Keratinocyte (primary cell): ENCODE data around the gene A2M. TPM values are rescaled to one million over a fixed set of nuclear protein-coding genes. Genes with fewer than 3 reads are reported as not detected.

Experiments
- DNase-seq: peaks from one replicate; pipeline ENCODE4 v3.0.0-alpha.2; 2011; ENCODE audit warnings: low read depth, missing footprints, low spot score
- FAIRE-seq: peaks from 2 replicates; lab custom pipeline; 2011; peaks lifted over from hg19 to GRCh38; lab: Jason Lieb, UNC
- H2AFZ ChIP-seq: 2 replicates; pipeline ENCODE4 v1.6.0; 2012; ENCODE audit warnings: low read length, control low read depth, inconsistent platforms; ENCODE audit not compliant: control insufficient read depth
- H3K27ac ChIP-seq: 2 replicates; pipeline ENCODE4 v1.5.1; 2011; ENCODE audit warnings: low read length; ENCODE audit not compliant: control insufficient read depth, insufficient read depth
- H3K27me3 ChIP-seq: 3 replicates; pipeline ENCODE4 v1.6.0; 2011; ENCODE audit warnings: low read length; ENCODE audit not compliant: control insufficient read depth, insufficient read depth; ENCODE audit errors: extremely low read depth
- H3K36me3 ChIP-seq, 2 experiments: 2 replicates in 1 of 2; 3 replicates in 1 of 2; pipeline ENCODE4 v1.5.1; 2011; ENCODE audit warnings: low read length in 2 of 2, mild to moderate bottlenecking in 1 of 2; ENCODE audit not compliant: control insufficient read depth in 2 of 2, insufficient read depth in 2 of 2; ENCODE audit errors: extremely low read depth in 1 of 2
- H3K4me1 ChIP-seq: 3 replicates; pipeline ENCODE4 v1.5.1; 2011; ENCODE audit warnings: low read length; ENCODE audit not compliant: control insufficient read depth, insufficient read depth; ENCODE audit errors: extremely low read depth
- H3K4me2 ChIP-seq: 3 replicates; pipeline ENCODE4 v1.6.0; 2011; ENCODE audit warnings: low read depth, low read length; ENCODE audit not compliant: control insufficient read depth, insufficient read depth; ENCODE audit errors: extremely low read depth
- H3K4me3 ChIP-seq, 3 experiments: fragments of 200-600 bp in 1 of 3; sonication (generic) in 1 of 3; 2 replicates in 2 of 3; 3 replicates in 1 of 3; pipeline ENCODE4 v1.5.1; 2011 to 2016; ENCODE audit warnings: low read length in 3 of 3, mild to moderate bottlenecking in 3 of 3, control low read depth in 2 of 3, inconsistent platforms in 1 of 3, low read depth in 1 of 3, mixed read lengths in 1 of 3, mixed run types in 1 of 3, moderate library complexity in 1 of 3; ENCODE audit not compliant: control insufficient read depth in 2 of 3, insufficient read depth in 2 of 3; ENCODE audit errors: extremely low read depth in 1 of 3
- H3K79me2 ChIP-seq: 2 replicates; pipeline ENCODE4 v1.6.0; 2012; ENCODE audit warnings: low read length; ENCODE audit not compliant: control insufficient read depth, insufficient read depth
- H3K9ac ChIP-seq: 3 replicates; pipeline ENCODE4 v1.6.0; 2011; ENCODE audit warnings: low read length; ENCODE audit not compliant: control insufficient read depth, insufficient read depth; ENCODE audit errors: extremely low read depth
- H3K9me1 ChIP-seq: 3 replicates; pipeline ENCODE4 v1.6.0; 2011; ENCODE audit warnings: low read length; ENCODE audit not compliant: control insufficient read depth, insufficient read depth; ENCODE audit errors: extremely low read depth
- H3K9me3 ChIP-seq: 2 replicates; pipeline ENCODE4 v1.5.1; 2012; ENCODE audit warnings: low read depth, low read length; ENCODE audit not compliant: control insufficient read depth
- H4K20me1 ChIP-seq: 3 replicates; pipeline ENCODE4 v1.6.0; 2011; ENCODE audit warnings: low read length; ENCODE audit not compliant: control insufficient read depth, insufficient read depth; ENCODE audit errors: extremely low read depth
- CTCF ChIP-seq, 3 experiments: IDR thresholded peaks in 1 of 3; conservative IDR thresholded peaks in 1 of 3; optimal IDR thresholded peaks in 1 of 3; 2 replicates in 2 of 3; 3 replicates in 1 of 3; pipeline versions ENCODE3 to v1.5.1; 2011; ENCODE audit warnings: low read length in 3 of 3, mild to moderate bottlenecking in 3 of 3, moderate library complexity in 2 of 3, control low read depth in 1 of 3, inconsistent platforms in 1 of 3; ENCODE audit not compliant: insufficient read depth in 2 of 3; ENCODE audit errors: extremely low read depth in 1 of 3
- EZH2 ChIP-seq: IDR thresholded peaks from one replicate; pipeline ENCODE4 v1.6.1; 2012; ENCODE audit warnings: inconsistent platforms, mild to moderate bottlenecking, low read length, moderate library complexity
- dilution Hi-C: fragments of 300-500 bp; cut with MboI; formaldehyde crosslinking; loops from one replicate; pipeline ENCODE4 v1.7.0; 2020; ENCODE audit warnings: low sequenced_read_pairs; ENCODE audit not compliant: extremely low pct_ligation_motif_present
- polyA plus RNA-seq, 5 experiments: library from polyadenylated mRNA; depleted of rRNA in 3 of 5; stranded (reverse) in 3 of 5; stranded (forward) in 1 of 5; unstranded in 1 of 5; fragments of >200 nt; gene quantifications; 1 replicate in 1 of 5; 2 replicates in 3 of 5; 3 replicates in 1 of 5; pipeline versions ENCODE4 v1.2.1 to v1.2.3, GENCODE V29; 2011 to 2012; ENCODE audit warnings: missing spikeins in 2 of 5, low read depth in 1 of 5, low replicate concordance in 1 of 5

The A2M gene
- polyA plus RNA-seq, 1 donor (not counting 4 experiments of a cell fraction or from before 2014, with no cell fraction given), result 0.49 TPM

GRCh38 chr12:9132008-9132535, 16.4 kb upstream of the A2M start:
- FAIRE-seq (no peak), DNase-seq (no peak)
- Histone ChIP-seq H3K36me3 (no peaks in the 10 kb centered on the region), H3K9me3 (no peaks in the 10 kb centered on the region), H3K27ac (no peak overlapping the region), H3K4me2 (no peak overlapping the region), H3K27me3 (peaks cover 7% of the 10 kb centered on the region), H3K4me1 (no peaks in the 10 kb centered on the region), H3K9ac (no peak overlapping the region), H2AFZ (no peak overlapping the region), H3K9me1 (no peaks in the 10 kb centered on the region), H3K79me2 (no peaks in the 10 kb centered on the region), H3K4me3 (no peak overlapping the region), H4K20me1 (no peaks in the 10 kb centered on the region)
- dilution Hi-C loops, result no loop called here
- no peak for TF ChIP-seq EZH2
- no peak for TF ChIP-seq CTCF (optimal IDR thresholded peaks at IDR 0.05 in 1 of 3, IDR thresholded peaks at IDR 0.05 in 1 of 3, conservative IDR thresholded peaks at IDR 0.05 in 1 of 3; ENCODE audit: extremely low read depth in 1 of 3, insufficient read depth in 2 of 3, low read length in 3 of 3)

- no peak overlapping the region for H3K4me2 ChIP-seq
- H2AFZ ChIP-seq, result no peak overlapping the region
- H4K20me1 ChIP-seq, result no peaks in the 10 kb centered on the region
- no peaks in the 10 kb centered on the region for H3K9me1 ChIP-seq
- no peak overlapping the region for H3K4me3 ChIP-seq
- no peaks in the 10 kb centered on the region for H3K79me2 ChIP-seq
- TF ChIP-seq CTCF (optimal IDR thresholded peaks at IDR 0.05 in 1 of 3, IDR thresholded peaks at IDR 0.05 in 1 of 3, conservative IDR thresholded peaks at IDR 0.05 in 1 of 3; ENCODE audit: extremely low read depth in 1 of 3, insufficient read depth in 2 of 3, low read length in 3 of 3), result no peak
- no peak for TF ChIP-seq EZH2
- DNase-seq (no peak), FAIRE-seq (no peak)
- dilution Hi-C loops, result no loop called here
- no peaks in the 10 kb centered on the region for H3K4me1 ChIP-seq
- H3K9ac ChIP-seq, result no peak overlapping the region
- H3K36me3 ChIP-seq, result no peaks in the 10 kb centered on the region
- H3K9me3 ChIP-seq, result no peaks in the 10 kb centered on the region
- H3K27me3 ChIP-seq, result peaks cover 6% of the 10 kb centered on the region
- H3K27ac ChIP-seq, result no peak overlapping the region
These were observed 14.5 kb upstream of the A2M start for GRCh38 chr12:9130244-9130643.
